GM12864 (cell line): Measurements from ENCODE around the gene COG2.
"Not testable (repeated sequence)": the region's sequence is repeated elsewhere in the genome, so short reads cannot be mapped to it uniquely, and the experiment has no call there.

Source experiments
- DNase-seq: peaks from one replicate; pipeline ENCODE4 v3.0.0-alpha.2; 2011; ENCODE audit warnings: low read depth
- H3K4me3 ChIP-seq: 2 replicates; pipeline ENCODE4 v1.5.1; 2011; ENCODE audit warnings: mild to moderate bottlenecking, low read depth, low read length, control low read depth
- CTCF ChIP-seq: IDR thresholded peaks from 2 replicates; pipeline ENCODE4 v1.5.1; 2011; ENCODE audit warnings: low read depth, mild to moderate bottlenecking, moderate library complexity, low read length, control low read depth, inconsistent platforms; ENCODE audit errors: missing control alignments

The COG2 gene

DNA sequence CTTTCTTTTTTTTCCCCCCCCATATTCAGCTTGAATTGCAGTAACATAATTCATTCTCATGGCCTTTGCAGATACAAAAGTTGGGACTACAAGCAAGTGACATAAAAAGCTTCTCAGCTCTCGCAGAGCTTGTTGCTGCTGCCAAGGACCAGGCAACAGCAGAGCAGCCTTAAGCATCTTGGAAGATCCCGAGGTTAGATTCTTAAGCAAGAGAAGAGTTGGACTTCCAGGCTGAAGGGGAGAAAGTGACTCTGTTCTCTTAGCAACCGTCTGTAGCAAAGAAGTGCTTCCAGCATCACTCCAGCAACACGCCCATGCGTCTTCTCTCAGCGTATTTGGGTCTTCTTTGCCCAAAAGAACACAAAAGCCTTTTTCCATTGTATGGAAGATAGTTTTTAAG is 50.9 kb downstream of the COG2 start:
- DNase-seq: no peak
- TF ChIP-seq CTCF: no peak
- no peak overlapping the region for H3K4me3 ChIP-seq

- no peak overlapping the region for H3K4me3 ChIP-seq
- no peak for TF ChIP-seq CTCF
- DNase-seq: no peak
Observed at GRCh38 chr1:230693777-230694176, 51.5 kb downstream of the COG2 start.

DNA sequence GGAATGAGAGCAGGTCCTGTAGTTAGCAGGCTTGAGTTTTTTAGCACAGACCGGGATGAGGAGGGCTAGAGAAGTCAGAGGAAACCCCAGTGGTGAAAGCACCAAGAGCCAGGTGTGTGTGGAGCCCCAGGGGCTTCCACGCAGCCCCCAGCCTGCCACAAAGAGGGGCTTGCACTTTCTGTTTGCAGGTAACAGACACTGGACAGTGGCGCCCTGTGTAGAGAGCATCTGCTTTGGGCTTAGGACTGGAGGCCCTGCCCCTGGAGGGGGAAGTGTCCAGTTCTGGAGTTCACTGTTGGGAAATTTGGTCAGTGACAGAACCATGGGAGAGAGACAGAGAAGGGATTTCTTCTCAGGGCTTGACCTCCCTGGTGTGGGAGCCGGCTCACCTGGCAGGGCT is 52.2 kb downstream of the COG2 start:
- TF ChIP-seq CTCF: no peak
- no peak for DNase-seq

GRCh38 chr1:230694991-230695390 is 52.7 kb downstream of the COG2 start:
- H3K4me3 ChIP-seq: no peak overlapping the region
- no peak for TF ChIP-seq CTCF
- no peak for DNase-seq

More for the DNA sequence above, 52.2 kb downstream of the COG2 start:
- no peak overlapping the region for H3K4me3 ChIP-seq

DNA sequence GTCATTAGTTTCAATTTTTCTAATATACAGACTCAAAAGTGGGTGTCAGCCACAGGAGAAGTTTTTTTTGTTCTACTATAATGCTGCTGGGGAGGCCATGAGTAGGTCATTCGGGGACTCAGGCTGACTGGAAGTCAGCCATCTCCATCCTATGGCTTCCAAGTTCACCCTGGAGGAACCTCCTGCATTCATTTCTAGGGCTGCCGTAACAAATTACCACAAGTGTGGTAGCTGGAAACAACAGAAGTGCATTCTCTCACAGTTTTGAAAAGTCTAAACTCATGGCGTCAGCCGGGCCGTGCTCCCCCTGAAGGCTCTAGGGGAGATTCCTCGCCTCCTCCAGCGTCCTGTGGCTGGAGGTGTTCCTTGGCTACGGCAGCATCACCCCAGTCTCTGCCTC is 53.9 kb downstream of the COG2 start:
- no peak overlapping the region for H3K4me3 ChIP-seq
- no peak for DNase-seq
- no peak for TF ChIP-seq CTCF

DNA sequence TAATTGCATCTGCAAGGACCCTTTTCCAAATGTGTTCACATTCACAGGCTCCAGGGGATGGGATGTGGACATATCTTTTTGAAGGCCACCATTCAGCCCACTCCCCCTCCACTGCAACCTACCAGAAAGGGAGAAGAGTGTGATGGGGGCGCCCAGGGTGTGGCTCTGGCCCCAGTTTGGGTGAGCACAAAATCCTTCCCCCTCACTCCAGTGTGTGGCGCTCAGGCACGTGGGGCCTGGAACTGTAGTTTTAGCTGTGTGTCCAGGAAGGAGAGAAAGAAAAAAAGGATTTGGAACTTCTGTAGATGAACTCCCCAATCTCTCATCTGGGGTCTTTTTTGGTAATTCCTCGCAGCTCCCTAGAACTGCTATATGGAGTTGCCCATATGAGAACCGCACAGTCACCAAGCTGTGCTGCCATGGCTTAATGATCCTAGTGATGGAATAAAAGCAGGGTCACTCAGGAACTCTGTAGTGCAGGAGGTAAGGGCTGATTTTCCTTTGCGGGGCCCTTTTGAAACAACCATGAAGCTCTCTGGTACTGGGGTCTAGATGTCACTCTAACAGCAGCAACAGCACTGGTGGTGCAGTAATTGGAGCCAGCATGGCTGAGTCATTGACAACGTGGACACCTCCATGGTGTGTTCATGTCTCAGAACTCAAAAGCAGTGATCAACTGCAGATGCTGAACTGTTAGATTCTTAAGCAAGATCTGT is 54.6 kb downstream of the COG2 start:
- no peak for DNase-seq
- H3K4me3 ChIP-seq: no peak overlapping the region
- TF ChIP-seq CTCF: no peak

DNA sequence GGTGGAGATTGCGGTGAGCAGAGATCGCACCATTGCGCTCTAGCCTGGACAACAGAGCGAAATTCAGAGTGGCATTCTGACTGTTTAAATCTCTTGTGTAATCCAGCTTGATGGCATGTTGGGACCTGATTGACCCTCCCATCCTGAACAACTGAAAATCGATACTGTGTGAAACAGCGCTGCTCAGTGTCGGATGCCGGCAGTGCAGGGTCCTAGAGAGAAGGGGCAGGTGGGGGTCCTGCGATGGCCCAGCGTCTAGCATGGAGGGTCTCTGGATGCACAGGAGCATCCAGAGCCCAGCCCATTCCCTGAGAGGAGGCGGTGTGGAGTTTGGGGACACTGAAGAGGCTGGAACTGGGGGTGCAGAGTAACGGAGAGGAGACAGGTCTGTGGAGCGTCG is 55.8 kb downstream of the COG2 start:
- no peak for TF ChIP-seq CTCF
- no peak overlapping the region for H3K4me3 ChIP-seq
- DNase-seq: no peak

DNA sequence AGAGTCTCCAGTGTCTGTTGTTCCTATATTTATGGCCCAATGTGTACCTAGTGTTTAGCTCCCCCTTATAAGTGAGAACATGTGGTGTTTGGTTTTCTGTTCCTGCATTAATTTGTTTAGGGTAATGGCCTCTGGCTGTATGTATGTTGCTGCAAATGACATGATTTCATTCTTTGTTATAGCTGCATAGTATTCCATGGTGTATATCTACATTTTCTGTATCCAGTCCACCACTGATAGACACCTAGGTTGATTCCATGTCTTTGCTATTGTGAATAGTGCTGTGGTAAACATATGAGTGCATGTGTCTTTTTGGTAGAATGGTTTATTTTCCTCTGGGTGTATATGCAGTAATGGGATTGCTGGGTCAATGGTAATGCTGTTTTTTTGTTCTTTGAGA is 56.7 kb downstream of the COG2 start:
- H3K4me3 ChIP-seq, DNase-seq: not testable (repeated sequence)
